Measurements from ENCODE around the gene TBX6.

The TBX6 gene

DNA sequence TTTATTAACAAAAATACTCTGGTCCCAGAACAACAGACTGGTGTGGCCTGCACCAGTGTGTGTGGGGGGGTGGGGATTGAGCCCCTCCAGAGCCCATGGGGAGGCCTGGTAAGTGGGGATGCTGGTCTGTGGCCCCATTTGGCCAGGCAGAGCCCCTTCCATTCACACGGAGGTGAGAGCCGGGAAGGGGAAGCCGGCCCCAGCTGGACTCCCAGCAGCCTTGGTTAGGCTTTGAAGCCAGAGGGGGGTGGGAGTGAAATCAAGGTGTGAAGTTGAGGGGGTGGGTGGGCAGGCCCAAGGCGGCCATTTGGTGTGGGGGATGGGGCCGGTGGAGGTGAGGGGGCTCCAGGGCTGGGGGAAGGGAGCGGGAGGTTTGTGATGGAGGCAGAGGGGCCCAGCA, 5.9 kb downstream of the TBX6 start:
- FAIRE-seq, result no peak

DNA sequence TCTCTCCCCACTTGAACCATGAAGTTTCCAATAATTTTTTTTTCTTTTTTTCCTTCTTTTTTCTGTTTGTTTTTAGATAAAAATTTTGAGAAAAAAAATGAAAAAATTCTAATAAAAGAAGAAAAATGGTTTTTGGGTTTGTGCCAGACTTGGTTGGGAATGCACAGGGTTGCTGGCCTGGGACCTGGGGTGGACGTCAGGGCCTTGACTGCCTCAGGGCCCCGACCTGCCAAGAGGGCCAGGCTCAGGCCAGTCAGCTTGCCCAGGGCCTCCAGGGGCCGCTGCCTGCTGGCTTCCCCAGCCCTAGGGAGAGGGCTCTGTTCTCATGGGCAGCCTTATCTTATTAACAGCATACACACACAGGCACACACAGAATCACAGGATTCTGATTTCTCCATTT, 6.5 kb downstream of the TBX6 start:
- no peak for FAIRE-seq

DNA sequence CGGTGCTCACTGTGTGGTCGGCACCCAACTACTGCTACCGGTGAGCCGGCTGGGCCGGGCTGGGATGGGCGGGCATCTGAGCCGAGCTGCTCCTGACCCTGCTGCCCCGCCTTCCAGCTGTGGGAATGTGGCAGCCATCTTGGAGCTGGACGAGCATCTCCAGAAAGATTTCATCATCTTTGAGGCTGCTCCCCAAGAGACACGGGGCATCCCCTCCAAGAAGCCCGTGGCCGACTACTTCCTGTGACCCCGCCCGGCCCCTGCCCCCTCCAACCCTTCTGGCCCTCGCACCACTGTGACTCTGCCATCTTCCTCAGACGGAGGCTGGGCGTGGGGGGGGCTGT, 6.9 kb downstream of the TBX6 start:
- no peak for FAIRE-seq

DNA sequence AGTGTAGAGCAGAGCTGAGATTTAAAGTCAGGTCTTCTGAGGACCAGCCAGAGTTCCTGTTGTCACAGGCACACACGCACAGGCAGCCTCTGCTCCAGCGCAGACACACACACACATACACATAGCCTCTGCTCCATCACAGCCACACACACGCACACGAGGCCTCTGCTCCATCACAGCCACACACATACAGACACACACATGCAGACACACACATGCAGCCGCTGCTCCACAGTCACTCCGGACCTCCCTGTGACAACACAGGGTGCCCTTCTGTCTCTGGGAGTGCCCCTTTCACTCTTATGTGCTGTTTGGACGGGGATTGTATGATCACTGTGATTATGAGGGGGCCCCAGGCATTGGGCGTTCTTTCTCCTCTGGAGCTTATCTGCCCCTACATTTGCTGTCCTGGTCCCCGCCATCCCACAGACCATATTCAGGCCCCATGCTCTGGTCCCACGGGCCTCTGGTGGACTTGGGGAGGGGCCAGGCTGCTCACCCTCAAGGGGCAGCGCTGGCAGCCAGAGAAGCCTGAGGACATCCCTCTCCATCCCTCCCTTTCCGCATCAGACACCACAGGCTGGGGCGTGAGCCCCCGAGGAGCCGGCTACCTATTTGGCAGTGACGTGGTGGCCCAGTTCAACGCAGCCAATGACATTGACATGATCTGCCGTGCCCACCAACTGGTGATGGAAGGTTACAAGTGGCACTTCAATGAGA, 7.5 kb downstream of the TBX6 start:
- no peak for FAIRE-seq

DNA sequence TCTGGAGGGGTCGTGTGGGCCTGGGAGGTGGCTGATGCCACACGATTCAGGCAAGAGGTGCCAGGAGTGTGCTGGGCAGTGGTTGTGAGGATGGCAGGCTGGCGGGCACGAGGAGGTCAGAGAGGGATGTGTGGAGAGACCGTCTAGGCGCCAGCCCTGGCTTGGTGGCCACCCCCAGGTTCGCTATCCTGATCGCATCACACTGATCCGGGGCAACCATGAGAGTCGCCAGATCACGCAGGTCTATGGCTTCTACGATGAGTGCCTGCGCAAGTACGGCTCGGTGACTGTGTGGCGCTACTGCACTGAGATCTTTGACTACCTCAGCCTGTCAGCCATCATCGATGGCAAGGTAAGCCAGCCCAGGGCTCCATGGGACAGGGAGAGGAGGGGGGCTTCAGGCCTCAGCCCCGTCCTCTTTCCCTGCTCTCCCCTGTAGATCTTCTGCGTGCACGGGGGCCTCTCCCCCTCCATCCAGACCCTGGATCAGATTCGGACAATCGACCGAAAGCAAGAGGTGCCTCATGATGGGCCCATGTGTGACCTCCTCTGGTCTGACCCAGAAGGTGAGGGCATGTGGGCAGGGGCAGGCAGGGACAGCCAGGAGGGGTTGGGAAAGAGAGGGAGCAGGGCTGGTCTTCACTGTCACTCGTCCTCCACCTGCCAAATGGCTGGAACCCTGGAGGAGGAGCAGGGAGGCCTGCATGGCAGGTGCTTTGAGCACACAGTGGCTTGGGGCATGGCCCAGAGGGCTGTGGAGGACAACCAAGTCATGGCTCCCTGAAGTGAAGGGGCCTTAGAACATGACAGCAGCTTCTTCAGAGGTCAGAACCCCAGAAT, 8.3 kb downstream of the TBX6 start:
- FAIRE-seq, result no peak

DNA sequence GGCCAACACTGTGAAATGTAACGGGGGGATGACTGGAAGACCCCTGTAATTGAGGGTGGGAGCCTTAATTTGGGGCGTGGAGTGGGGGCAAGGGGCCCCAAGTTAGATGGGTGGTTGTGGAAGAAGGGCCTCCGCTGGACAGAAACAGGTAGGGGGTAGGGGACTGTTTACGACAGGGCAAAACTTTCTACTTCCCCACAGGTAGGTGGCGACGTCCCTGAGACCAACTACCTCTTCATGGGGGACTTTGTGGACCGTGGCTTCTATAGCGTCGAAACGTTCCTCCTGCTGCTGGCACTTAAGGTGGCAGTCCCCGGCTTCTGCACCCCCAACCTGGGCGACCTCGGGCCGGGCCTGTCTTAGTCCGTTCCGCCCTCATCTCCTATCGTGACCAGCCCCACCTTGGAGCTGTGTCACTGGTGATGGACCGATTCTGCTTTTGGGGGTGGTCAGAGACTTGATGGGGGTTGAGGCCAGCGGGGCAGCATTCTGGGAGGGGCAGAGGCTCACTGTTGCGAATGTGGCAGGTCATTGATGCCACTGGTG, 9.1 kb downstream of the TBX6 start:
- no peak for FAIRE-seq

GRCh38 chr16:30079480-30079879, 12.2 kb downstream of the TBX6 start:
- FAIRE-seq, result no peak

- no peak for FAIRE-seq
Observed at GRCh38 chr16:30078744-30079143, 13.0 kb downstream of the TBX6 start.

DNA sequence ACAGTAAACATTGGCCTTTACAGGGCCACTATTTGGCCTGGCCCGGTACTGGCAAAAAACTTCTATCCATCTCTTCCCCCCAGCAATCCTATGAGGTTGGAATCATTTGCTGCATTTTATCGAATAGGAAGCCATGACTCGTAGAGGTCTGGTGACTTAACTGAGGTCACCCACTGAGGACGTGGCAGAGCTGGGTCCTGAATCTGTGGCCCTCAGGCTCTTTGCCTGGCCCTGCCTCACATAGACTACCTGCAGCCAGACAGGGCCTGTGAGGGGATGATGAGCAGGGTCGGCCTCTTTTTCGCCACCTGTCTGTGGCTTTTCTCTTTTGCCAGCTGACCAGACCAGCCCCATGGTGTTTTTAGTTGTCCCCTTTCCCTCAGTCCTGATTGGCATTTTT, 14.1 kb downstream of the TBX6 start:
- FAIRE-seq, result no peak

- FAIRE-seq, result no peak
Observed at GRCh38 chr16:30076276-30076791, 15.4 kb downstream of the TBX6 start.

DNA sequence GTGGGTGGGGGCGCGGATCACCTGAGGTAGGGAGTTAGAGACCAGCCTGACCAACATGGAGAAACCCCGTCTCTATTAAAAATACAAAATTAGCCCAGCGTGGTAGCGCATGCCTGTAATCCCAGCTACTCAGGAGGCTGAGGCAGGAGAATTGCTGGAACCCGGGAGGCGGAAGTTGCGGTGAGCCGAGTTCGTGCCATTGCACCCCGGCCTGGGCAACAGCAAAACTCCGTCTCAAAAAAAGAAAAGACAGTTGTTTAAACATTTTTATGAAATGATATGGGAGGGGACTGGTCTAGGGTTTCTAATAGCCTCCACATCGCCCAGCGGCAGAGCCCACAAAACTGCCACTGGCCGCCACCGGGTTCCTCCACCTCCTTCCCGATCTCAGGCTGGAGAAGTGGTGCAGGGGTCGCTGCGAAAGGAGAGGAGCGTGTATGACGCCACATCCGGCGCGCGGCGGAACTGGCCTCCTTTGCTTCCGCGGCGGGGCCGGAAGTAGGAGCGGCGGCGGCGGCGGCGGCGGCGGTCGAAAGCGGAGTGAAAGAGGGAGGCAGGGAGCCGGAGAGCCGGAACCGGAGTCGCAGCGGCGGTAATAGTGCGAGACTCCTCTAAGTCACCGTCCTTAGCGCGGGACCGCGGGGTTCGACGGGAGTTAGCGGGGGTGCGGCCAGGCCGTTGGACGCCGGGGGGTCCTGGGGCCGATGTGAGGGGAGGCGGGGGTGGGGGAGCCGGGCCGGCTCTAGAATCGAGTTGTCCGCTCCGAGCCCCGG, 16.0 kb downstream of the TBX6 start, which contains the start of gene PPP4C:
TSS of gene PPP4C (plus strand) at position 492 of the 773 bp plus-strand sequence. CDS start 384 bp downstream, outside the sequence.
- FAIRE-seq, result no peak

GRCh38 chr16:30070490-30070889, 21.2 kb downstream of the TBX6 start:
- no peak for FAIRE-seq

GRCh38 chr16:30069611-30070462, 21.9 kb downstream of the TBX6 start:
- FAIRE-seq, result no peak

DNA sequence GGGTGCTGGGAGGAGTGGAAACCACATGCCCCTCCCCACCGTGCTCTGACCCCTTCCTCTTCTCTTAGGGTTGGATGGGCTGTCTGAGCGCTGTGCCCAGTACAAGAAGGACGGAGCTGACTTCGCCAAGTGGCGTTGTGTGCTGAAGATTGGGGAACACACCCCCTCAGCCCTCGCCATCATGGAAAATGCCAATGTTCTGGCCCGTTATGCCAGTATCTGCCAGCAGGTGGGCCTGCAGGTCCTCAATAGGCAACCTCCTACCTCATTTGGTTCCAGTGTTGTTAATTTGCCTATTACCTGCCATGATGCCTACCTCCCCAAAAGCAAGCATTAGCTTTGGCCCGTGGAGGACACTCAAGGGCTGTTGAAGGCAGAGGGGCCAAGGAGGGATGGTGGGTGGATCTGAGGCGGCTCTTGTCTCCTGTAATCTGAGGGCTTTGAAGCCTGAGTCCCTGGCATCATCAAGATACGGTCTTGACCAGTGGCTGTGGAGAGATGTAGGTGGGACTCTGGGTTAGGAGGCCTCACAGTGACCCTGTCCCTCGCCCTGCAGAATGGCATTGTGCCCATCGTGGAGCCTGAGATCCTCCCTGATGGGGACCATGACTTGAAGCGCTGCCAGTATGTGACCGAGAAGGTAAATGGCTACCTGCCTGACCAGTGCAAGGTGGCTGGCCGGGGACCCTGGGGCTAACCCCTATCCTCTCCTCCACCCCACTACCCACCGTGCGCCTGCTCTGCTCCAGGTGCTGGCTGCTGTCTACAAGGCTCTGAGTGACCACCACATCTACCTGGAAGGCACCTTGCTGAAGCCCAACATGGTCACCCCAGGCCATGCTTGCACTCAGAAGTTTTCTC, 22.7 kb downstream of the TBX6 start:
- FAIRE-seq, result no peak

GRCh38 chr16:30068333-30068732, 23.4 kb downstream of the TBX6 start:
- no peak for FAIRE-seq

GRCh38 chr16:30067584-30067916, 24.2 kb downstream of the TBX6 start:
- no peak for FAIRE-seq

DNA sequence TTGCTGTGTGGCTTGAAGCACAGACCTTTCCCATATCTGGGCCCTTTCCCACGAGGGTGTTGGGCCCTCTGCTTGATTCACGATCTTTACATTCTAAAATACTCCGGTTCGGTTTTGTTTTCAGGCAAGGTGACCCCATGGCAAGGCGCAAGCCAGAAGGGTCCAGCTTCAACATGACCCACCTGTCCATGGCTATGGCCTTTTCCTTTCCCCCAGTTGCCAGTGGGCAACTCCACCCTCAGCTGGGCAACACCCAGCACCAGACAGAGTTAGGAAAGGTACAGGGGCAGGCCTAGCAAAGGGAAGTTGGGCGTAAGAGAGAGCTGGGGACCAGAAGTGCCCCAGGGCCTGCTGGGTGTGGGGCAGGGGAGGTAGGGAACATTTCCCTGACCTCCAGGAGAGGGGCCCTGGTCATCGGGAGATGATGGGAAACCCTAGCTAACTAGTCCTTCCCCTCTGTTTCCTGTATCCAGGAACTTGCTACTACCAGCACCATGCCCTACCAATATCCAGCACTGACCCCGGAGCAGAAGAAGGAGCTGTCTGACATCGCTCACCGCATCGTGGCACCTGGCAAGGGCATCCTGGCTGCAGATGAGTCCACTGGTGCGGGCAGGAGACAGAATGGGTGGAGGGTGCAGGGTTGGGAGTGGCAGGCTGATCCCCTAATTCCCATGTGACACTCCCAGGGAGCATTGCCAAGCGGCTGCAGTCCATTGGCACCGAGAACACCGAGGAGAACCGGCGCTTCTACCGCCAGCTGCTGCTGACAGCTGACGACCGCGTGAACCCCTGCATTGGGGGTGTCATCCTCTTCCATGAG, 24.8 kb downstream of the TBX6 start:
- no peak for FAIRE-seq

- FAIRE-seq, result no peak
Observed at GRCh38 chr16:30065943-30066760, 25.6 kb downstream of the TBX6 start.

Measured in islet of Langerhans (tissue), 1 donor.